ENCODE data around the gene GJC1.
A peak's percentile ranks its signal among the peaks of the same experiment; 100 is the strongest.

Gene GJC1

DNA sequence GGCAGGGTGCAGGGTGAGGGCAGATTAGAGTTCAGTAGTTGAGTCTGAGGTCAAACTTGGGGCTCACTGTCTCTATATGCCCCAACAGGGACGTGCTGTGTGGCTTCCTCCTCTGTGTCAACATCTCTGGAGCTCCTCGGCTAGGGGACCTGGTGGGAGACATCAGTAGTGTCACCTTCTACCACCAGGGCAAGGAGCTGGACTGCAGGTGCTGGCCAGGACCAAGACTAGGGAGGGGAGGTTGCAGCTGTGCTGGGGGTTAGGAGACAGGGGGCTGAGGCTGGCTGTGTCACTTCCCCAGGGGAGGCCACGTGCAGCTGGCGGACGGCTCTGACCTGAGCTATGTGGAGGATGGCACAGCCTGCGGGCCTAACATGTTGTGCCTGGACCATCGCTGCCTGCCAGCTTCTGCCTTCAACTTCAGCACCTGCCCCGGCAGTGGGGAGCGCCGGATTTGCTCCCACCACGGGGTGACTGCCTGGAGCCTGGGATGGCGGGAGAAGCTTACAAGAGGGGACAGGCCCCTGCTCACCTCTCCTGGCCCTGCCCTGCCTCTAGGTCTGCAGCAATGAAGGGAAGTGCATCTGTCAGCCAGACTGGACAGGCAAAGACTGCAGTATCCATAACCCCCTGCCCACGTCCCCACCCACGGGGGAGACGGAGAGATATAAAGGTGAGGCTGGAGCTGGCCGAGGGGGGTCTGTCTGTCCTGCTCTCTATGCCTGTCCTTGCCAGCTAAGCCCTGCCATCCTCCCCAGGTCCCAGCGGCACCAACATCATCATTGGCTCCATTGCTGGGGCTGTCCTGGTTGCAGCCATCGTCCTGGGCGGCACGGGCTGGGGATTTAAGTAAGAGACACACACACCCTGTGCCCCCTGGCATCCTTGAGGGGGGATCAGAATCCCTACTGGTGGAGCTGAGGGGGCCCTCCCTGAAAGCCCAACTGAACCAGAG is 52.4 kb downstream of the GJC1 start:
- no peak for DNase-seq (ENCODE audit: low read depth, low spot score)

DNA sequence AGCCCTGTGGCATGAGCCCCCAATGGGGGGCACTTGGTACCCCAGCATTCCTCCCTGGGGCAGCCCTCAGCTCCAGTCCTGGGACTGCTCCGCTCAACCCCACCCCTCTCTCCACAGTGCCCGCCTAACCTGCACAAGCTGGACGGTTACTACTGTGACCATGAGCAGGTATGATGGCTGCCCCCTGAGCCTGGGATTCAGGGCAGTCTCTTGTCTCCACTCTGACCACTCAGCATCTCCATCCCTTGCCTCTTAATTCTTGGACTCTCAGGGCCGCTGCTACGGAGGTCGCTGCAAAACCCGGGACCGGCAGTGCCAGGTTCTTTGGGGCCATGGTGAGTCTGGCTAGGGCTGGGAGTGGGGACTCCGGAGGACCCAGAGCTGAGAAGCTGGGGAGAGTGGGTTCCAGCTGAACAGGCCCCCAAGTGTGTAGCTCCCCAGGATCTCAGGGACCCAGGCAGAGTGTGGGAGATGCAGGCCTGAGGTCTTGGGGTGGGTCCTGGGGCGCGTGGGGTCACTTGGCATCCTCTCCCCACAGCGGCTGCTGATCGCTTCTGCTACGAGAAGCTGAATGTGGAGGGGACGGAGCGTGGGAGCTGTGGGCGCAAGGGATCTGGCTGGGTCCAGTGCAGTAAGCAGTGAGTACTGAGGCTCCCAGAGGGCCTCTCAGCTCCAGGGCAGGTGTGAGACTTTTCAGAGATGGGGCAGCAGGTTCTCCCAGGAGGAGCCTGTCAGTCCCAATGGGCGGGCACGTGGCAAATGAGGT is 53.3 kb downstream of the GJC1 start:
- no peak for DNase-seq (ENCODE audit: low read depth, low spot score)

DNA sequence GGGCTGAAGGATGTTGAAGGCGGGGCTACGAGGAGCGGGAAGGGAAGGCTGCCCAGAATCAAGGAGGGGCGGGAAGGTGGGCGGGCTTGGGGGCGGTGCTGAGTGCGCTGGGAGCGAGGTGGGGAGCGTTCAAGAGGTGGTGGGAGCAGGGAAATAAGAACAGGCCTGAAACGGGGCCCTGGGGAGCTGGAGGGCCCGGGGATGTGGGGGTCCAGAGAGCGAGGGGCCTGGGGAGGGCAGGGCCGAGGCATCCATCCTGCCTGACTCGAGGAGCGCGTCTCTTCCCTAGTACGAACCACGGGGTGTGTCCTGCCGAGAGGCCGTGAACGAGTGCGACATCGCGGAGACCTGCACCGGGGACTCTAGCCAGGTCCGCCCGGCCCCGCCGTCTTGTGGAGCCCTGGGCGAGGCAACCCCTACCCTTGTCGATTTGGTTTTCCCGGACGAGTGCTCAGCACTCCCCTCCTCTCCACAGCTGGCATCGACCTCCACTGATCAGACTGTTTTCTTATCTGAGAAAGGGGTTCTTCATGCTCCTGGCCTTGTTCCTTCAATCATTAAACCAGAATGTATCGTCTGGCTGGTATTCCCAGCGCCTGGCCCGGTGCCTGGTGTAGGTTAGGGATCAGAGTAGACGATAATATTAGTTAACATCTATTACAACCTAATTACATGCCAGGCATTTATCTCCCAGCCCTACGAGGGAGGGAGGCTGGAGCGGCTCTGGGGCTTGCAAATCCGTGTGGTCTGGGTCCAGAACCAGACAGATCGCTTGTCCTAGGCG is 54.1 kb downstream of the GJC1 start:
- DNase-seq (ENCODE audit: low read depth, low spot score) = no peak

DNA sequence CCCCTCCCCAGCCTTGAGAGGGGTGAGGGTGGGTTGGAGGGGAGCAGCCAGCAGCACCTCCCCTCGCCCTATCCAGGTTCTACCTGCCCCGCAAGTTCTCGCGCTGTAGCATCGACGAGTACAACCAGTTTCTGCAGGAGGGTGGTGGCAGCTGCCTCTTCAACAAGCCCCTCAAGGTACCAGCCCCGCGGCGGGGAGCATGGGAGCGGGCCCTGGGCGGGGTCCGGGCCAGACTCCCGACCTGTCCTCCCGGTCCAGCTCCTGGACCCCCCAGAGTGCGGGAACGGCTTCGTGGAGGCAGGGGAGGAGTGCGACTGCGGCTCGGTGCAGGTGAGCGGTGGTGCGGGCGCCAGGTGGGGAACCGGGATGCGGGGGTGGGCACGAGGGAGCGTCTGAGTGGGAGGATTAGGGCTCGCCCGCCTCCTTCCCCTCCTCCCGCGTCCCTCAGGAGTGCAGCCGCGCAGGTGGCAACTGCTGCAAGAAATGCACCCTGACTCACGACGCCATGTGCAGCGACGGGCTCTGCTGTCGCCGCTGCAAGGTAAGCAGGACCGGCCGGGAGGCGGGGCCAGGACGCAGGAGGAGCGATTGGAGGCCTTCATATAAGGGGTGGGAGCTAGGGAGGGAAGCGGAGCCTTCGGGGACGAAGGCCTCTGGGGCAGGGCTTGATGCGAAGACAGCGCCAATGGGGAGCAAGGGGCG is 54.8 kb downstream of the GJC1 start:
- peak; percentile 97 for DNase-seq (ENCODE audit: low read depth, low spot score)

DNA sequence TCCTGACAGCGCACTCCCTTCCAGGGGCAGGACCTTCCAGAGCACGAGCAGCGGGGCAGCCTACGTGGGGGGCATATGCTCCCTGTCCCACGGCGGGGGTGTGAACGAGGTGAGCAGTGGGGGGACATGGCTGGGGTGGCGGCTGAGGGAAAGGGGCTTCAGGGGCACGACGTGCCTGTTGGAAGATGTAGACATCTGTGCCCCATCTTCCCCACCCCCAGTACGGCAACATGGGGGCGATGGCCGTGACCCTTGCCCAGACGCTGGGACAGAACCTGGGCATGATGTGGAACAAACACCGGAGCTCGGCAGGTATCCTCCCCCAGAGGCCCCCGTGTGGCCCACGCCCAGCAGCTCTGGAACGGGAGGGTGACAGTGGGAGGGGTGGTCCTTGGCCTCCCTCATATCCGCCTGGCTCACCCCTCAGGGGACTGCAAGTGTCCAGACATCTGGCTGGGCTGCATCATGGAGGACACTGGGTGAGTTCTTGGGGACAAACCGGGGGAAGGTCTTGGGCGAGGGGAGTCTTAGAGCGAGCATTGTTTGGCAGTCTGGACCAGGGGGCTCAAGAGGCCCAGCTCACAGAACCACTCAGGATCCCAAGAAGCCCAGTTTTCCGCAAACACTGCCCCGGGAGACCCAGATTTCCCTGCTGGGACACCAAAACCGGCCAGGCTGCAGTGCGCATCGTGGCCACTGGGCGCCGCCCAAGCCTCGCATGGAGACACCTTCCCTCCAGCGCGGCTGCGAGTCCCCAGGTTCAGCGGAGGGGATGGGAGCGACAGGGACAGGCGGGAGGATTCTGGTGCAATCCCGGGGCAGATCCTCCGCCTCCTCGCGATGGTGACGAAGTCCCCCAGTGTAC is 55.6 kb downstream of the GJC1 start:
- DNase-seq (ENCODE audit: low read depth, low spot score) = no peak

DNA sequence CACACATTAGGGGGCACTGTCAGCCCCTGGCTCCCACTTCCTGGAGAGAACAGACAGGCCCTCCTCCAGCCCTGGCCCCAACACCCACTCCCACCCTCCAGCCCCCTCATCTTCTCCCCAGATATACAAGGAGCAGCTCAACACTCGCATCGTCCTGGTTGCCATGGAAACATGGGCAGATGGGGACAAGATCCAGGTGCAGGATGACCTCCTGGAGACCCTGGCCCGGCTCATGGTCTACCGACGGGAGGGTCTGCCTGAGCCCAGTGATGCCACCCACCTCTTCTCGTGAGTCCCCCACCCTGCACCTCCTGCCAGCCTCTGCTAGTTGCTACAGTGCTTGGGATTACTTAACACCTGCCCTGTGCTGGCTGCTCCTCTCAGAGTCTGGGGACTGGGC is 56.9 kb downstream of the GJC1 start:
- no peak for DNase-seq (ENCODE audit: low read depth, low spot score)

DNA sequence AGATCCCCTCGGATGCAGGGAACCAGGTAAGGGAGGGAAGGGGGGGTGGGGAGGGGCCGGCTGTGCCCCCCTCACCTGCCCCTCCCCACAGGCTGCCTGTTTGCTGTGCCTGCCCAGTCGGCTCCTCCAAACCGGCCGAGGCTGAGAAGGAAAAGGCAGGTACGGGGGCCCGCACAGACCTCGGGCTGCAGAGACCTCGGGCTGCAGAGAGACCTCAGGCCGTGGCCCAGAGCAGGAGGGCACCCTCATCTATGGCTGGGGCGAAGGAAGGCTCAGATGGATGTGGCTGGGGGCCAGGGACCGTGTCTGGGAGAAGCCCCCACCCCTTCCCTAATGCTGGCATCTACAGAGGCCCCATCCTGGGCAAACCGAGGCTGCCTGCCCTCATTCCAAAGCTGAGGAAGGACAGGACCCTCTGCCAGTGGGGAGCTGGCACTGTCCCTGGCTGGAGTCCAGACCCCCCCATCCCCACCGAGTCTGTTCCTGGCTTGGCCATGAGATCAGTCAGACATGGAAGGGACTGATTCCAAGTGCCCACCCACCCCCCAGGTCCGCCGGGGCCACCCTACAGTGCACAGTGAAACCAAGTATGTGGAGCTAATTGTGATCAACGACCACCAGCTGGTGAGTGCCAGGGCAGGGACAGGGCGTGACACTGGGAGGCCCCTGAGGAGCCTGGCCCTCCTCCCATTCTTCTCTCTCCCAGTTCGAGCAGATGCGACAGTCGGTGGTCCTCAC is 57.6 kb downstream of the GJC1 start:
- DNase-seq (ENCODE audit: low read depth, low spot score) = no peak

DNA sequence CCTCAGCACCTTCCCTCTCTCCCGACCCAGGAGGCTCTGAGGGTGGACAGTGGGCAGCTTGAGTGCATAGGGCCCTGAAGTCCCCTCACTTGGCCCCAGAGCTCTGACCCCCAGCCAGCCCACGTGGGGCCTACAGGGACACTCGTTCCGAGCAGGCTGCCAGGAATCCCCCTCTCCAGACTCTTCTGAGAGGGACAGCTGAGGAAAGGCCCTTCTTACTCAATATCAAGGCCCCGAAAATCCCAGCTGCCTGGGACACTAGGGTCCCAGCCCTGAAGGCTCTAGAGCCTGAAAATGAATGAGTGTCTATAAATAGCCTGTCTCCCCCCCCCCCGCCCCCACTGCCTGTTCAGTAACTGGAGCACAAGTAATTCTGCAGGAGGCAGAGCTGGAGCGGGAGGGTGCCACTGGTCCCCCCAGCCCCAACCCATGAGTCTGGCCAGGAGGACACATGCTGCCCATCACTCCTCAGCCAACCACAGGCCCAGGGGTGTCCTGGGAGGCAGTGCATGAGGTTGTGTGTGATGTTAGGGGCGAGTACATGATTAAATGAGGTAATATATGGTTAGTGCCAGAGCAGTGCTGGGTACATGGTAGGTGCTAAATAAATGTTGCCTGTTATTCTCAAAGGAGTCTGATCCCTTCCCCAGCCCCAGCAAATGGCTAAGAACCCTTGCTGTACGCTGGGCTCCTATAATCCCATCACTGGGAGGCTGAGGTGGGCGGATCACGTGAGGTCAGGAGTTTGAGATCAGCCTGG is 59.7 kb downstream of the GJC1 start:
- DNase-seq (ENCODE audit: low read depth, low spot score) = no peak

DNA sequence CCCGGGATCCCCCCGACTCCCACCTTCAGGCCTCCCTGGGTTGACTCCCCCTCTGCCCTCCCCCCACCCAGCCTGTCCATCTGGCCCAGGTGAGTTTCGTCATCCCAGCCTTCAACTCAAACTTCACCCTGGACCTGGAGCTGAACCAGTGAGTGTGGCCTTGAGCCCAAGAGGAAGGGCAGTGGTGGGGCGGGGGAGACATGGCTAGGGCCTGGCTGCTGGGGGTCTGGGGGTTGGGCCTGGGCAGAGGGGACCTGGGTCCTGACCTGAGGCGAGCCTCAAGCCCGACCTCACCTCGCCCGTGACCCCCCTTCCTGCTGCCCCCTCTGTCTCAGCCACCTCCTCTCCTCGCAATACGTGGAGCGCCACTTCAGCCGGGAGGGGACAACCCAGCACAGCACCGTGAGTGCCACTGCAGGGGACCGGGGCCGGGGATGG is 60.4 kb downstream of the GJC1 start:
- no peak for DNase-seq (ENCODE audit: low read depth, low spot score)

DNA sequence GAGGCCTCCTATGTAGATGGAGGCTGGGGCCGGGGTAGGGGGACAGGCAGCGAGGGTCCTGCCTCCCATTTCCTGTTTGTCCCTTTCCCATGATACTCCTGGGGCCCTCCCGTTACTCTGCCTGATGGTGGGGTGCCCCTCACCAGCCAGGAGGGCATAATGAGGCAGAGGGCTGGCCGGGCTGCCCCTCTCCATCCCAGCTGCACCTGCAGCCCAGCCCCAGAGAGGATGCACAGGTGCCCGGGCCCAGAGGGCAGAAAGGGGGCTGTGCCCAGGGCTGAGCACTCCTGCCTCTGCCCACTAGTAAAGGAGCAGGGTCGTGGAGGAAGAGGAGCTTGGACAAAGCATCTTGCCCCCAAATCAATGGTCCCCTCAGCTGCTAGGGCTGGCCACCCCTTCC is 60.9 kb downstream of the GJC1 start:
- DNase-seq (ENCODE audit: low read depth, low spot score) = no peak

DNA sequence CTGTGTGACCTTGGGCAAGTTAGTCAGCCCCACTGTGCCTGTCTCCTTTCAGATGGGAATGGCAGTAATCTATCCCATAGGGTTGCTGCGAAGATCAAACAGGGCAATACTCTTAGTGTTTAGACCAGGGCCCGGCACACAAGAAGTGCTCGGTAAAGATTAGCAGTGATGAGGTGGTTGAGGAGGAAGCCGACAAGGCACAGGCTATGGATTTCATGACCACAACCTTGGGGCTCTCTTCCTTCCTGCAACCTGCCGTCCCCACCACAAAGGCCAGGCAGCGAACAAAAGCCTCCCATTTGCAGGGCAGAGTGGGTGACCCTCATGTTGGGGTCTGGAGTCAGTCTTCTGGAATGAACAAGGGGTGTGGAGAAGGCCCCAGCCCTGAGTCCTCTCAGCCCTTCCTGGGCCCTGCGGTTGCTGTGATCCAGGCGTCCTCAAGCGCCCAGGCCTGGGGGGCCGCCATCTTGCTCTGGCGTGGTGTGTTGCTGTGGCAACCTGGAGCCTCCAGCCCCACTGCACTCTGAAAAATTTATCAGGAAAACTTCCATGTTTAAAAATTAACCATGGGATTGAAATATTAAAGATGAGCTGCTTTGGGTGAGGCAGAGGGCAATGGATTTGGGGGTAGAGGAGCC is 61.5 kb downstream of the GJC1 start:
- no peak for DNase-seq (ENCODE audit: low read depth, low spot score)

DNA sequence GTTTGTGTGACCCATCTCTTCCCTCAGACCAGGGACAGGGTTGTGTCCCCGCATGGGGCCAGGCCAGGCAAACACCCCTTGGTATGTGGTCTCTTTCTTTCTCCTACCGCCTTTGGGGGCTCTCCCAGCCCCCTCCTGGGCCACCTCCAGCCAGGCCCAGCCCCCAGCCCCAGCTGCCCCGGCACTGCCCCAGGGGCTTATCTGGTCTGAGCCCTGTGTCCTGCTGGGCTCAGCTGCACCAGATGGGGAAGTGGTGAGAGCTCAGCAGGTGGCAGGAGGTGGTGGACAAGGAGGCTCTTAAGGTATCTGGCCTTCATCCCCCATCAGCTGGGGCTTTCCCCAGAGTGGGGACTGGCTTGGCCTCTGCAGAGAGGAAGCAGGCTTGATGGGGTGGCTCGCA is 62.6 kb downstream of the GJC1 start:
- no peak for DNase-seq (ENCODE audit: low read depth, low spot score)

DNA sequence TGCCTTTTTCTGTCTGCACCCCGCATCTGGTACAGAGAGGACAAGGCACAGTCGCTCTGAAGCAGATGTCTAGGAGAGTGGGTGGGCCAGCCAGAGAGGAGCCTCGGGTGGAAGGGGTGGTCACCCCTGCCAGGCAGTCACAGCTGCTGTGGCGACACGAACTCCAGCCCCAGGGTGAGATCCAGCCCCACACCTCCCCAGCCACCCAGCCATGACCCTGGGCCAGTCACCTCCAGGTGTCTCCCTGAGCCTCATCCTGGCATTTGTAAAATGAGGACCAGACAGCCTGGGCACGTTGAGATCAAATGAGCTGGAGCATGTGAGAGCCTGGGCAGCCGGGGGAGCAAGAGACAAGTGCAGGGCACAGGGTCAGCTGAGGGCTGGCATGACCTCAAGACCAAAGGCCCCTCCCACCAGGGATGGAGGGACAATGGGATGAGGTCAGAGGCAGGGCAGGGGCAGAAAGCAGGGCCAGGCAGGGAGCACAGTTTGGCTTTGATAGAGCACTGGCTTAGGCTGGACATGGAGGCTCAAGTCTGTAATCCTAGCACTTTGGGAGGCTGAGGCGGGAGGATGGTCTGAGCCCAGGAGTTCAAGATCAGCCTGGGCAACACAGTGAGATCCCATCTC is 63.6 kb downstream of the GJC1 start:
- DNase-seq (ENCODE audit: low read depth, low spot score) = no peak

DNA sequence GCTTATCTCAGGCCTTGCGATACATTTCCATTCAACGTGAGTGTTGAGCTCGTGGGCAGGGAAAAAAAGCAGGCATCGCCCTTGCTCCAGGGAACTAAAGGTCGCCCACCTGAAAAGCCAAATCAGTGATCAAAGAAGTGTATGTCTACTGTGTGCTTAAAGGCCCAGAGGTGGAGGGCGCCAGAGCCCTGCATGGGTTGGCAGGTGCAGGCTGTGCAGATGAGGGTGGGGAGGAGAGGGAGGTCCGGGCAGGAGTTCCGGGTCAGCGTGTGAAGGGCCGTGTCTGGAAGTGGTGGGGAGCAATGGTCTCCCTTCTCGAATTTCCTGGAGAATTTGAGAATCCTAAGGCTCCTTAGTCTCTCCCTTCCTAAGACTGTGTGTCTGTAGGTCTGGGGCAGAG is 64.1 kb downstream of the GJC1 start:
- DNase-seq (ENCODE audit: low read depth, low spot score) = no peak

DNA sequence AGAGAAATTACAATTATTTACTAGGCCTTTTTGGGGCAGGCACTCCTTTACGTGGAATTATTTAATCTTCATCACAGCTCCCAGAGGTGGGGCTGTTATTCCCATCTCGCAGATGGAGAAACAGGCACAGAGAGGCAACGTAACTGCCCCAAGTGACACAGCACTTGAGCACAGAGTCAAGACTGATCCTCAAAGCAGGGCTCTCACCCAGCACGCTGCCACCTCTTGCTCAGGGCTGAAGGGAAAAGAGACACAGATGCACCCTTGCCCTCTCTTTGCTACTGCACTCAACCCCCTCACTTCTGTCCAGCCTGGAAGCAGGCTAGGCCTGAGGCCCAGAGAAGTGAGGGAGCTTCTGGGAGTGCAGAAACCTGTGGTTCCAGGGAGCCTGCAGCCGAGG is 66.9 kb downstream of the GJC1 start:
- DNase-seq (ENCODE audit: low read depth, low spot score) = no peak

DNA sequence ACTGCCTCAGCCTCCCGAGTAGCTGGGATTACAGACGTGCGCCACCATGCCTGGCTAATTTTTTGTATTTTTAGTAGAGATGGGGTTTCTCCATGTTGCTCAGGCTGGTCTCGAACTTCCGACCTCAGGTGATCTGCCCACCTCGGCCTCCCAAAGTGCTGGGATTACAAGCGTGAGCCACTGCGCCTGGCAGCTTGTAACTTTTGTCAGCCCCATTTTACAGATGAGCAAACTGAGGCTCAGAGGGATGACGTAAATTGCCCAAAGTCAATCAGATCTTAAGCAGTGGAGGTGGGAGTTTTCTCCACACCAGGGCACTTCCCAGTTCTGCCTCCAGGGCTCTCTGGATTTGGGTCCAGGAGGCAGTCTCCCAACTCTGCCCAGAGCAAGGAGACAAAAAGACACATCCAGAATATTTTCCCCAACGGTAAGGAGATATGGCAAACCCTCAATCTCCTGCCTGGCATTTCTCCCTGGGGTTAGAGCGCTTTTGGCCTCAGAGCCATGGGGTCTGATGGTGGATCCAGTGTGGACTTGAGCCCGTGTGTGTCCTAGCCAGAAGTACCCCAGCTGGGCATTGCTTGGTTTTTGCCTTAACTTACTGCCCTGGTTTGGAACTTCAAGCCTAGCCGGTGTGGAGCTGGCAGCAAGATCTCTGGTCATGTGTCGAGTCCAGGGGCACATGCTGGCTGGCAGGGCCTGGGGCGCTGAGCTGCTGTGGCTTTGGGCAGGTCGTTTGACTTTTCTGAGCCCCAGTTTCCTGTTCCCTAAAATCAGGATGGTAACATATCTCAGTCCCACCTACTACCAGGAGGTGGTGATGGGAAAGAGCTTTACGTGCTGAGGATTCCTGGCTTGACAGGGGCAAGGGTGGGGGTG is 67.9 kb downstream of the GJC1 start:
- DNase-seq (ENCODE audit: low read depth, low spot score) = no peak
